ENCODE data around the gene SPAG5.

SPAG5 gene

DNA sequence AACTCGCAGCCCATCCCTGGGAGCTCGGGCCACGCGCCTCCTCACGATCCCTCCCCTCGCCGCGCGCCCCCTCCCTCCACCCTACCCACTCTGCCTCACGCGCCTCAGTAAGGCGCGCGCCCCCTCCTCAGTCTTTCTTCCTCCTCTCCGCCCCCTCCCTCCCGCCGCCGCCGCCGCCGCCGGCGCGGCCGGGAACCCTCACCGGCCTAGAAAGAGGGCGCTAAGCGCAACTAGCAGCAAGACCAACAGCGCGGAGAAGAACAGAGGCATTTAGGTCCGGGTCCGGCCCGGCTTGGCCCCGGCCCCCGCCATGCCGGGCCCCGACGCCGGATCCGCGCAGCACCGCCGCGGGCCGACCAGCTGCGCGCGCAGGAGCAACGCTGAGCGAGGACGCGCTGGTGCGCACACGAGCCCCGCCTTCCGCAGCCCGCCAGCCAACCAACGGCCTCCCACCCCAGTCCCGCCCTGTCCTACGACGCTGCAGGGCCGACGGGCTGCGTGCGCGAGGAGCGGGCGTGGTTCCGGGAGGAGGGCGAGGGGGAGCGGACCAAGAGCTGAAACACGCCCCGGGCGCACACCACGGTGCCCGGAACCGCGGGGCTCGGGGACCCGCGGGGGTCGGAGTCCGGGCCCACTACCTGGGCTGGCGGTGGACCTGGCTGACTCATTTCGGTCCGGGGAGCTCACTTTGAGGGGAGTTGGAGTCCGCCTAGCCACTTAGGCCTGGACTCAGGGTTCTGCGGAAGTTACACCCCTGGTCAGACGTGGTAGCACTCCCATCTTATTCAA is 46.2 kb upstream of the SPAG5 start, which contains the start of gene BLTP2:
Gene BLTP2, minus strand, starts transcription at position 372 of the 789 bp plus-strand sequence. Its CDS starts 102 bp downstream, at position 270.
- Histone ChIP-seq H3K4me1 (ENCODE audit: insufficient read depth, low read length, poor library complexity, severe bottlenecking) (peaks cover 30% of the 10 kb centered on the region), H3K79me2 (ENCODE audit: insufficient read depth, low read length) (peaks cover 49% of the 10 kb centered on the region), H3K9ac (ENCODE audit: low read depth, low read length, poor library complexity, severe bottlenecking) (peak within 1 kb of the TSS; percentile 84), H3K4me3 (ENCODE audit: low read length, poor library complexity, severe bottlenecking) (peak within 1 kb of the TSS; percentile 96), H3F3A (ENCODE audit: low read depth) (no peaks in the 10 kb centered on the region), H3K27me3 (ENCODE audit: insufficient read depth, low read length, poor library complexity, severe bottlenecking) (no peaks in the 10 kb centered on the region), H3K9me2 (replicated peaks; ENCODE audit: low read depth, low read length) (no peaks in the 10 kb centered on the region), H4K20me1 (ENCODE audit: insufficient read depth, low read length, poor library complexity, severe bottlenecking) (peaks cover 28% of the 10 kb centered on the region), H3K36me3 (ENCODE audit: insufficient read depth, low read length) (peaks cover 30% of the 10 kb centered on the region; the same call in 1 of the 2 replicates), H3K9me3 (ENCODE audit: insufficient read depth, low read depth, low read length) (no peaks in the 10 kb centered on the region), H2AFZ (ENCODE audit: low read length) (peak within 1 kb of the TSS; percentile 73), H3K4me2 (ENCODE audit: low read depth, low read length, poor library complexity, severe bottlenecking) (peak within 1 kb of the TSS; percentile 91)
- no peak for TF ChIP-seq EZH2phosphoT487 (IDR thresholded peaks at IDR 0.05; ENCODE audit: borderline replicate concordance)
- TF ChIP-seq CTCF (conservative IDR thresholded peaks at IDR 0.05; ENCODE audit: low read length), result no peak

DNA sequence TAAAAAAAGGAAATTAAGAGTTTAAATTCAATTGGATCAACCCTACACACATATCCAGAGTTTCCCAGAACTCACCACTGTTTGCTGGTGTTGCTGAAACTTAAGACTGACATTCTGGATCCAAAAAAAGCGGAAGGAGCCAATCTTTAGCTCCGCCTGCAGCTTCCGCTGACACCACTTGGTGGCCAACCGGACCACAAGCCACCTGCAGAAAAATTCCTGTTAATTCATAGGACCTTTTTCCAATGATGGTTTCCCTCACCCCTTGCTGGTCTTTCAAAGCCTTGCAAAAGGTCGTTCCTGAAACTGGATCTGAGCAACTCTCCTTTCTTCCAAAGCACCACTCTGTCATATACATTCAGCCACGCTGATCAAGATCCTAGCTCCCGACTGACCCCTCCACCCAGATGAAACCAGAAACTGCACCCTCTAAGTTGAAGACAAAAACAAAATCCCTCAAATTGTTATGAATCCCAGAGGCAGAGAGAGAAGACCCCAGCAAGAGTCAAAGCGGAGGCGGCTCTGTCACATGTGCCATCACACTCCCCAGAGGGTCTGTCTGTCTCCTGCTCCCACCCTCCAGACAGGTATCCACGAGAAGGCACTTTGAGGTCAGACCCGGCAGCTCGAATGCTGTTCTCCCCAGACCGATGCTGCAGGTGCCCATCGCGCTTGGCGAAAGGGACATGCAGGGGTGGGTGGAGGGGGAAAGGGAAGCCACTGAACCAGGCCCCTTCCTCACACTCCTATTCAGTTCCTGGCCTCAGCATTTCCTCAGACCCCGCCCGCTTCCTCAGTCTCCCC is 45.4 kb upstream of the SPAG5 start:
- H3K4me3 ChIP-seq (ENCODE audit: low read length, poor library complexity, severe bottlenecking), result peak overlapping the region; percentile 96
- peaks cover 49% of the 10 kb centered on the region for H3K79me2 ChIP-seq (ENCODE audit: insufficient read depth, low read length)
- TF ChIP-seq EZH2phosphoT487 (IDR thresholded peaks at IDR 0.05; ENCODE audit: borderline replicate concordance) (no peak), CTCF (conservative IDR thresholded peaks at IDR 0.05; ENCODE audit: low read length) (peak; percentile 49)
- no peaks in the 10 kb centered on the region for H3K9me2 ChIP-seq (replicated peaks; ENCODE audit: low read depth, low read length)
- H3K9me3 ChIP-seq (ENCODE audit: insufficient read depth, low read depth, low read length), result no peaks in the 10 kb centered on the region
- H2AFZ ChIP-seq (ENCODE audit: low read length), result peak overlapping the region; percentile 73
- peak overlapping the region; percentile 84 for H3K9ac ChIP-seq (ENCODE audit: low read depth, low read length, poor library complexity, severe bottlenecking)
- H4K20me1 ChIP-seq (ENCODE audit: insufficient read depth, low read length, poor library complexity, severe bottlenecking), result peaks cover 31% of the 10 kb centered on the region
- H3F3A ChIP-seq (ENCODE audit: low read depth), result no peaks in the 10 kb centered on the region
- H3K27me3 ChIP-seq (ENCODE audit: insufficient read depth, low read length, poor library complexity, severe bottlenecking), result no peaks in the 10 kb centered on the region
- peaks cover 30% of the 10 kb centered on the region for H3K4me1 ChIP-seq (ENCODE audit: insufficient read depth, low read length, poor library complexity, severe bottlenecking)
- H3K4me2 ChIP-seq (ENCODE audit: low read depth, low read length, poor library complexity, severe bottlenecking), result peak overlapping the region; percentile 91
- H3K36me3 ChIP-seq (ENCODE audit: insufficient read depth, low read length), result peaks cover 36% of the 10 kb centered on the region; the same call in 1 of the 2 replicates

DNA sequence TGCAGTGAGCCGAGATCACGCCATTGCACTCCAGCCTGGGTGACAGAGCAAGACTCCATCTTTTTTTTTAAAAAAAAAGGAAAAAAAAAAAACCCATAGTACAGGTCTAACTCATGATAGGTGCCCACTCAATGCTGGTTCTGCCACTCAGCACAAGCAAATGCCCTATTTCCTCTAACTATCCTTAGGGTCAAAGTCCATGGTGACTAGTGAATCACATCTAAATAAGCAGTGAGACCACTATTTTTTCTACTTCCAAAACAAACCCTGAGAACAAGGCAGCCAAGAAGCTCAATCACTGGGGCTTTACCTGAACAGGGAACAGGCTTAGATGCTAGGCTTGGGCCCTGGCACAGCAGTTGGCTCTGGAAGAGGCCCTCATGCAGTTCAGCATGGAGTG is 42.8 kb upstream of the SPAG5 start:
- Histone ChIP-seq H3K4me2 (ENCODE audit: low read depth, low read length, poor library complexity, severe bottlenecking) (no peak overlapping the region), H3K9me3 (ENCODE audit: insufficient read depth, low read depth, low read length) (no peaks in the 10 kb centered on the region), H3K79me2 (ENCODE audit: insufficient read depth, low read length) (peaks cover 47% of the 10 kb centered on the region), H3K4me1 (ENCODE audit: insufficient read depth, low read length, poor library complexity, severe bottlenecking) (peaks cover 25% of the 10 kb centered on the region), H3K4me3 (ENCODE audit: low read length, poor library complexity, severe bottlenecking) (no peak overlapping the region), H2AFZ (ENCODE audit: low read length) (no peak overlapping the region), H3K9me2 (replicated peaks; ENCODE audit: low read depth, low read length) (no peaks in the 10 kb centered on the region), H3K27me3 (ENCODE audit: insufficient read depth, low read length, poor library complexity, severe bottlenecking) (no peaks in the 10 kb centered on the region), H3K9ac (ENCODE audit: low read depth, low read length, poor library complexity, severe bottlenecking) (no peak overlapping the region), H3K36me3 (ENCODE audit: insufficient read depth, low read length) (peaks cover 54% of the 10 kb centered on the region; the same call in 1 of the 2 replicates), H3F3A (ENCODE audit: low read depth) (no peaks in the 10 kb centered on the region), H4K20me1 (ENCODE audit: insufficient read depth, low read length, poor library complexity, severe bottlenecking) (peaks cover 35% of the 10 kb centered on the region)
- TF ChIP-seq EZH2phosphoT487 (IDR thresholded peaks at IDR 0.05; ENCODE audit: borderline replicate concordance), result no peak
- TF ChIP-seq CTCF (conservative IDR thresholded peaks at IDR 0.05; ENCODE audit: low read length), result no peak
